Daoy (cell line): Measurements from ENCODE around the gene ATXN1. TPM values are rescaled to one million over a fixed set of nuclear protein-coding genes. Genes with fewer than 3 reads are reported as not detected.

Source experiments
- DNase-seq: peaks from one replicate; pipeline ENCODE4 v3.0.0-alpha.2; 2015; ENCODE audit warnings: low read depth
- total RNA-seq: library from RNA; depleted of rRNA; stranded (reverse); fragments of >200 nt; shearing (Covaris generic); gene quantifications from 2 replicates; pipeline ENCODE4 v1.2.3, GENCODE V29; 2014

ATXN1 gene
- total RNA-seq, 1 experiment from 2014 or later = 33.8 TPM

- DNase-seq = no peak
Observed at GRCh38 chr6:16498957-16499356, 262.3 kb downstream of the ATXN1 start.

DNA sequence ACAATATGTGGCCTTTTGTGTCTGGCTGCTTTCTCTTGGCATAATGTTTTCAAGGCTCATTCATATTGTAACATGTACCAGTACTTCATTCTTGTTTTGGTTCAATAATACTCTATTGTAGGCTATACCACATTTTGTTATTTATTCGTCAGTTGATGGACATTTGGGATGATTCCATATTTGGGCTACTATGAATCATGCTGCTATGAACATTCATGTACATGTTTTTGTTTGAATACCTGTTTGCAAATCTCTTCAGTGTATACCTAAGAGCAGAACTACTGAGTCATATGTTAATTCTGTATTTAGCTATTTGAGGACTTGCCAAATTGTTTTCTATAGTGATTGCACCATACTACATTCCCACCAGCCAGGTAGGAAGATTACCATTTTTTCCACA lies 263.0 kb downstream of the ATXN1 start:
- DNase-seq = no peak

DNA sequence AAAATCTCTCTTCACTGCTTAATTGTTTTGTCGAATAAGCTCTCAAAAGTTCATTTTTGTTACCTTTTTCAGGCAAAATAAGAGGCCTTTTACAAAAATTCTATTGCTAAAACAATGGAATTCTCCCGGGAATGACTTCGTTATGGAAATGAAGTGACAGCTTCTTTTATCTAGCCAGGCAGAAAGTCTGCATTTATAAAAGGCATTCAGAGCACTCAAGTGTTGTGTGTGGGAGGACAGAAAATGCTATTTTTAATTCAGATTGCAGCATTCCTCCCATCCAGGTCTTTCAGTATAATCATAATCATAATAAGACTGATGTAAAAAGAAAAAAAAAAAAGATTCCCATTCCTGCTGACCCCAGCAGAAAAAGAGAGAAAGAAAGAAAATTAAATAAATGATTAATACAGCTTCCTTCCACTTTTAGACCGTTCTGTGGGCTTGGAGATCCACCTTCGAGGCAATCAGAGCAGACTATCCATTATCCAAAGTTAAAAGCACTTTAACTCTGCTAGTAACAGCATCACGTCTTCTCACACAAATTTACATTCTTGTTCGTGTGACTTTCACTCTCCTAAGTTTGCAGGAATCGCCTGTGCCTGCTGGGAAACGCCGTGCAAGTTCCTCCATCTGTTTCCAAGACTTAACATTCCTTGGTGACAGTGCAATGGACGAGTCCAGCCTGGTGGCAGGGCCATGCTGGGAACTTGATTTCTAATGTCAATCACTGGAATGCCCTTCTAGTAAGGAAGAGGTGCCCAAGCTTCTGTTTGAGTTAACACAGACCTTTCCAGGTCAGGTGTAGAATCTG lies 264.1 kb downstream of the ATXN1 start:
- no peak for DNase-seq

DNA sequence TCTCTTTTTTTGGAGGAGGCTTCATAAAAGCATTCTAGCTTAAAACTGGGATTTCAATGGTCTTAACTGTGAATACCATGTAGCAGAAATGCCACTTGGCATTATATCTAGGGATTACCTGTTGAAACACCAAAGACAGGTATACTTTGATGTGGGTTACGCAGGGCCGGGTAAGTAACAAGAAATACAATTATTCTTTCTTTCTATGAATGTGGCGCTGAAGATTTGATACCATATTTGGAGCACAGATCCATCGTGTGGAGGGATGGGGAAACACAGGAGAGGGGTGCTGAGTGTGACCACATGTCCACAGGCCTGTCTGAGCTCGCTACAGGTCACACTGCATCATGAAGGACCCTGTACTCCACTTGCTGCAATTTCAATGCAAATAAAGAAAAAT lies 265.1 kb downstream of the ATXN1 start:
- no peak for DNase-seq

DNA sequence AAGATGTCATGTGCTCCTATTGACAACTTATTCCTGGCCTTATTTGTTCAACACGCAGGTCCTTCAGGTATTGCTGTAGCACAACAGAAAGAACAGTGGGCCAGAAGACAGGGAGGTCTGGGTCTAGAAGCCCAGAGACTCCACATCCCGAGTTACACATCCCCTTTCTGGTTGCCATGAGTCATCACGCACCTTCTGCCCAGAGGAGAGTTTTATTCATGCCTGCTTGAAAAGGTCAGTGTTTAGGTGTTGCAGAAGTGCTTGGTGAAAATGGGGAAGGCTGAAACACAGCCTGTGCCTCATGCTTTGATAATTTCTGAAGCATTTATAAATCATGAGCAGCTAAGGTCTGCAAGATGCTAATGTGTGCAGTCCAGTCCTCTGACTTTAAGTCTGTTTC lies 266.5 kb downstream of the ATXN1 start:
- DNase-seq = peak; percentile 26

GRCh38 chr6:16493802-16494201 lies 267.5 kb downstream of the ATXN1 start:
- DNase-seq = no peak

DNA sequence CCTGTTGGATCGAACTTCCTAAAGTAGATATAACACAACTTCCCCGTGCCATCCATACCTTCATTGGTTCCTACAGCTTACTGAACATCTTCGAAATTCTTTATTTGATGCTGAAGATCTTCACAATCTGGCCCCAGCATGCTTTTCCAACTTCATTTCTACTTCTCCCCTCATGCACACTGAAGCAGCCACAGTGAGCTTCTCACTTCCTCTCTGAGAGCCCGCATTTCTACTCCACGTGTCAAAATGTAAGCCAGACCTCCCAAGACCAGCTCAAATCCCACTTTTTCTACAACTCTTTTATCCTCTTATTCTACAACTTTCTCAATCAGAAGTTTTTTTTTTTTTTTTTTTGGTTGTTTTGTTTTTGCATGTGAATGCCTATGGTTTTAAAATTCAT lies 268.1 kb downstream of the ATXN1 start:
- DNase-seq = no peak

GRCh38 chr6:16491666-16492313 lies 269.5 kb downstream of the ATXN1 start:
- no peak for DNase-seq

GRCh38 chr6:16490616-16491015 lies 270.6 kb downstream of the ATXN1 start:
- no peak for DNase-seq

GRCh38 chr6:16488813-16489212 lies 272.4 kb downstream of the ATXN1 start:
- DNase-seq = no peak

DNA sequence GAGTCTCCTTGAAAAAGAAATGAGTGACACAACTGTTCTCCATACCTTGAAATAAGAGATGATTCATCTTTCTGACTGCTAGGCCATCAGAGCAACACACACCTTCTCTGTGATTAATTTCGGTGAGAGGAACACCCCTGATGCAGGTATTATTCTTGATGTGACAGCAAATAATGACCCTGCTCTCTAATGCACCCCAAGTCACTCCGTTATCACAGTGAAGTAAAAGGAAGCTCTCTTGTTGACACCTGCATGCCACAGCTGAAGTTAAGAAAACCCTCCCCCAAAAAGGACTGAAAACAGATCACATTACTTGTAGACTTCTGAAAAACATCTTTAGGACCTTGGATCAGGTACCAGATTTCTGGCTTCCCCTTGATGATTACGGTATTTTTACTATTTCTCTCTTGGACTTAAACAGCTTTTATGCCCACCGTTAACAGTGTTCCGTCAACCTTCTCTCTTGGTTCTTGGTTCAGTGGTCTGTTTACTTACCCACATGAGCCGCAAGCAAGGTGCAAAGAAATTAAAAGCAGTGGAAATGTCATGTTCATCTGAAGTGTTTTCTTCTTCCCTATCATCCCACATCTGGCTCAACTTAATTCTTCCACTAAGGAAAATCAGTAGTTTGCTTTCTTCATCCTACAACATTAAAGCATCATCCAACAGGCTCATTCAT lies 273.1 kb downstream of the ATXN1 start:
- no peak for DNase-seq

GRCh38 chr6:16486661-16487060 lies 274.6 kb downstream of the ATXN1 start:
- no peak for DNase-seq

- no peak for DNase-seq
Observed at GRCh38 chr6:16483315-16483875, 277.9 kb downstream of the ATXN1 start.

- DNase-seq = no peak
Observed at GRCh38 chr6:16482702-16483314, 278.5 kb downstream of the ATXN1 start.

DNA sequence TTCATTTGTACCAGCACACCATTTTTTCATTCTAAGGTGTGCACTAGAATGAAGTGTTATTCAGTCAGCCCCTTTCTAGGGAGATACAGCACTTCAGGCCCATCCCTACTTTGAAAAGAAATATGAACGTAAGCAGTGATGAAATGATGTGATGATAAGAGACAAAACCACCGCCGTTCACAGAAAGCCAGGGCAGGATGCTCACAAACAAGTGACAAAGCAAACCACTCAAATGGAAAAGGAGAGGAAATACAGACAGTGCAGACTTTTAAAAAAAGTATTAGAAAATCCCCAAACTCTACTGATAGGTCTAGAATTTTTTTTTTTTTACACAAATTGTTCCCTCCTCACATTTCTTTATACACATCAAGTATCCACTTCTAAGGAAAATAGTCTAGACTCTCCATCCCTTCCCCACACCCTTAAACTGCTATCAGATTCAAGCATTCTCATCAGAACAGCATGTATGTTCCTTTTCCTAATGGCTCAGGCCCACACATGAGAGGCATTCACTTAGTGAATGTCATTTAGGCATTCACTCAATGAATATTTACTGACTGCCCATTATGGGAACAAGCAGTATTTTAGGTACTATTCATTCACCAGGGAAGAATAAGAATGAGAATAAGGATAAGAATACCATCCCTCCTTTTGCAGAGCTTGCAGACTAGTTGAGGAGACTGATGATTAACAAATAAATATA lies 279.4 kb downstream of the ATXN1 start:
- DNase-seq = no peak

DNA sequence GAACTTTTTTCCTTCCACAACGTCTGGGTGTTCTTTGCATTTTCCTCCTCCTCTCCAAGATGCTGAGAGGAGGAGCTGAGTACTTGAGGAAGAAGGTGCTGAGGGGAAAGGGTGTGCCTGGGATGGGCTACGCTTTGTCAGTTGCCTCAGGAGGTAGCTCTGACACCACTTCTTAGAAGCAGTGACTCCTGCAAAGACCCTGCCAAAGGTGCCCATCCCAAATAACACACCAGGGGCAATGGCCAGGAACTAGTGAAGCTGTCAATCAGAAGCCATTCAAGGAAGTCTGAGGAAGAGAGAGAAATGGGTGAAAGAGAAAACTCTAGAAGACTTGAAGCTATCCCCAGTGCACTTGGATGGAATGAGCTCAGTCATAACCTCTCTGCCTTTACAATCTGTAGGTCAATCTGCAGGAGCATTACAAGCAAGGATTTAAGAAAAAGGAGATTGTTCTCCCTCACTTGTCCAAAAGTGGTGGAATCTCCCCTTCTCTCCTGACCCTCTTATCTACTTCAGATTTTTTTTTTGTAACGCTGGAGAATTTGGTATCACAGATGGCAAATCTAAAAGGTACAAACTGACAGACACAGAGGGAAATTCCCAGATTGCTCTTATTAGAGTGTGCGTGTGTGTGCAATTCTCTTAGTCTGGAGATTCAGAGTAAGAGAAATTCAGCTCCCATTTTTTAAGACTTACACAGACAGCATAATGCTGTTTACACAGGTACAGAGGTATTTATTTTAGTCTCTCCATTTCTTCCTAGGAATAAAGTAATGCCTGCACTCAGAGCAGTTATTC lies 280.3 kb downstream of the ATXN1 start:
- DNase-seq = no peak

DNA sequence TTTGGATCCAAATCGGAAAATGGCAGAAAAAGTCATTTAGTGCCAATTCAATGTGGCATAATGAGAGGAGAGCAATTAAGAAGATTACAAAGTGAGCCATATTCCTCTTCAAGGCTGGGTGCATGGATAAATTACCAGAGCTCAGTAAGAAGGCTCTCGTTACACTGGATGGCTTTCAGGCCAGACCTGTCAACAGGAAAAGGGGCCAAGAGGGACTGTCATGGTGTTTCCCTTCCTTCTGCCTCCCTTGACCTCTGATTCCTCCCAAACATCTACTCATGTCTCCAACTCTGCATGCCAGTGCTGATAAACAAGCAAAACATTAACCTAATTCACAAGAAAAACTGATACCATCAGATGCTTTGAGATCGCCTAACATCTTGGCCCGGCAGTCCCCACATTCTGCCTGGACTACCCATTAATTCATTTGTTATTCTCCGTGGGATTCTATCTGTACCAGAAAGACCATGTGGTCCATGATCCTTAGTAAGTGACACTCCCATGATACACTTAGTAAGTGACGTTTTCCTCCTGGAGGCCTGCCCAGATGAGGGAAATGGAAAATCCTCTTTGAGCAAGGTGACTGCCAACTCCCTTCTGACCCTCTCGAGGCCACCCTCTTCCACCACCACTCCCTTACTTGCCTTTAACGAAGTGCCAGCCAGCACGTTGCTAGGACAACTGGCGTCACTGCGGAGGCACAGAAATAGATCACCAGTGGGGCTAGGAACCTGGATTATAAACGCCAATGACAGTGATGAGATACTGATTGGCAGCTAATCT lies 283.7 kb downstream of the ATXN1 start:
- no peak for DNase-seq

DNA sequence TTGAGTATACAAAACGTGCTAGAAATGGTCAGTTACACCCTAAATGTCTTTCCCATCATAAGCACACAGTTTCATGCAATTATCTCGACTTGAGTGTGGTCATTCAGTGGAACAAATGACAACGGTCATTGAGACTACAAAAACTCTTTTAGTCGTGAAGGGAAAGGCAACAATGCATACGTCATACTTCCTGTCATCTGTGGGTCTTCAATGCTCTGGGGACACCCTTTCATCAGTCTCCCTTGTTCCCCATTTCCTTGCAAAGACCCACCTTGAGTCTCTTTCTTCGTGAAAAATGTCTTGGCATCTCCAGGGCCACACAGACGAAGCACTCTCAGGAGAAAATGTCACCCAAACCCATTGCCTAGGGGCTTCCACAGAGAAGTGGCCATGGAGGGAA lies 284.4 kb downstream of the ATXN1 start:
- DNase-seq = no peak

GRCh38 chr6:16475494-16475781 lies 285.8 kb downstream of the ATXN1 start:
- no peak for DNase-seq
